ENCODE data around the gene ZNF124. TPM values are rescaled to one million over a fixed set of nuclear protein-coding genes. Genes with fewer than 3 reads are reported as not detected.
"Not testable (repeated sequence)": the region's sequence is repeated elsewhere in the genome, so short reads cannot be mapped to it uniquely, and the experiment has no call there.

ZNF124 gene
- 19.9 and 22.2 TPM in 2 replicates for total RNA-seq (2014; rRNA removed)
- Bru-seq, nascent RNA: percentile 76 among the genes with signal in this experiment
- percentile 77 among the genes with signal in this experiment for BruChase-seq, experiment 1, labeled RNA remaining after a 6-hour chase
- BruChase-seq, experiment 2, labeled RNA remaining after a 2-hour chase: percentile 81 among the genes with signal in this experiment
- long read RNA-seq, transcript ZNF124-201 (4 exons, 1,674 nt): major isoform, 7 of 13 reads
- long read RNA-seq, partial matches to known transcripts: 0 of 13 reads
- long read RNA-seq, other reads (novel, unspliced or antisense): 4 of 13 reads

GRCh38 chr1:247171875-247172563 is at the start of gene ZNF124:
ZNF124 (minus strand) TSS chr1:247172020; CDS start chr1:247171877, 143 bp downstream.
- H3F3A ChIP-seq (ENCODE audit: low read length, unreplicated experiment); DNase-seq; H3K9me2 ChIP-seq (replicated peaks; ENCODE audit: low read length); H2AFZ ChIP-seq (ENCODE audit: low read length); CTCF ChIA-PET; POLR2A ChIA-PET (ENCODE audit: unreplicated experiment); intact Hi-C loops (cut with micrococcal nuclease); H3K9ac ChIP-seq (ENCODE audit: low read length); H3K27ac ChIP-seq (ENCODE audit: low read length); BruUV-seq (replicated peaks); H3K4me3 ChIP-seq (ENCODE audit: low read length); H3K27me3 ChIP-seq (ENCODE audit: low read length); H3K4me1 ChIP-seq (ENCODE audit: insufficient read depth, low read length); H3K9me3 ChIP-seq (ENCODE audit: low read length); H3K4me2 ChIP-seq (ENCODE audit: low read length): not testable (repeated sequence)
- ATAC-seq: peak; percentile 98
- Histone ChIP-seq H4K20me1 (ENCODE audit: low read length) (peaks cover 21% of the 10 kb centered on the region), H3K36me3 (ENCODE audit: low read depth, low read length) (peaks cover 21% of the 10 kb centered on the region), H3K79me2 (ENCODE audit: low read length) (peaks cover 31% of the 10 kb centered on the region)

- H3K36me3 ChIP-seq (ENCODE audit: low read depth, low read length); H3K4me1 ChIP-seq (ENCODE audit: insufficient read depth, low read length); POLR2A ChIA-PET (ENCODE audit: unreplicated experiment); H3K79me2 ChIP-seq (ENCODE audit: low read length); H3F3A ChIP-seq (ENCODE audit: low read length, unreplicated experiment); H4K20me1 ChIP-seq (ENCODE audit: low read length); H3K27me3 ChIP-seq (ENCODE audit: low read length); H3K27ac ChIP-seq (ENCODE audit: low read length); intact Hi-C loops (cut with micrococcal nuclease); CTCF ChIA-PET; DNase-seq; H3K4me3 ChIP-seq (ENCODE audit: low read length); H3K9ac ChIP-seq (ENCODE audit: low read length); H3K9me2 ChIP-seq (replicated peaks; ENCODE audit: low read length); H2AFZ ChIP-seq (ENCODE audit: low read length); H3K4me2 ChIP-seq (ENCODE audit: low read length); BruUV-seq (replicated peaks); H3K9me3 ChIP-seq (ENCODE audit: low read length); ATAC-seq: not testable (repeated sequence)
Observed at GRCh38 chr1:247220280-247220679, 48.5 kb upstream of the ZNF124 start.

- Histone ChIP-seq H3K36me3 (ENCODE audit: low read depth, low read length) (no peaks in the 10 kb centered on the region), H3K4me1 (ENCODE audit: insufficient read depth, low read length) (no peaks in the 10 kb centered on the region), H3K9ac (ENCODE audit: low read length) (no peak overlapping the region), H3K27ac (ENCODE audit: low read length) (no peak overlapping the region), H3K27me3 (ENCODE audit: low read length) (no peaks in the 10 kb centered on the region), H4K20me1 (ENCODE audit: low read length) (no peaks in the 10 kb centered on the region), H2AFZ (ENCODE audit: low read length) (no peak overlapping the region), H3F3A (ENCODE audit: low read length, unreplicated experiment) (no peaks in the 10 kb centered on the region), H3K4me2 (ENCODE audit: low read length) (no peak overlapping the region), H3K4me3 (ENCODE audit: low read length) (no peak overlapping the region), H3K79me2 (ENCODE audit: low read length) (no peaks in the 10 kb centered on the region), H3K9me3 (ENCODE audit: low read length) (no peaks in the 10 kb centered on the region), H3K9me2 (replicated peaks; ENCODE audit: low read length) (no peaks in the 10 kb centered on the region)
- BruUV-seq (replicated peaks): no TSS peak
- no peak for TF ChIP-seq CTCF (conservative IDR thresholded peaks at IDR 0.05; ENCODE audit: low read depth, low read length)
- TF ChIP-seq EZH2 (IDR thresholded peaks at IDR 0.05; ENCODE audit: low read length, unreplicated experiment): no peak
- TF ChIP-seq EZH2phosphoT487 (IDR thresholded peaks at IDR 0.05; ENCODE audit: borderline replicate concordance, low read length): no peak
- DNase-seq (no peak), ATAC-seq (no peak)
- intact Hi-C loops (cut with micrococcal nuclease): no loop called here
- POLR2A ChIA-PET (ENCODE audit: unreplicated experiment): no interaction called here
- CTCF ChIA-PET: no interaction called here
Observed at GRCh38 chr1:247218121-247218651, 46.4 kb upstream of the ZNF124 start.

Data from PC-3 (cell line).